ENCODE measurements around the gene RGMA. TPM values are rescaled to one million over a fixed set of nuclear protein-coding genes. Genes with fewer than 3 reads are reported as not detected.

The RGMA gene
- total RNA-seq, 1 donor from 2014 or later: 5.7 TPM

- H3K4me1 Mint-ChIP-seq (ENCODE audit: unreplicated experiment): peaks cover 25% of the 10 kb centered on the region
- peaks cover 66% of the 10 kb centered on the region for H3K36me3 Mint-ChIP-seq (ENCODE audit: low read depth, unreplicated experiment)
- TF ChIP-seq CTCF (IDR thresholded peaks at IDR 0.05; ENCODE audit: unreplicated experiment): no peak
- H3K27ac Mint-ChIP-seq (ENCODE audit: unreplicated experiment): peak overlapping the region; percentile 39
- H3K9me3 Mint-ChIP-seq (ENCODE audit: unreplicated experiment): no peaks in the 10 kb centered on the region
- H3K27me3 Mint-ChIP-seq (ENCODE audit: unreplicated experiment): peaks cover 9% of the 10 kb centered on the region
- no peak for DNase-seq (ENCODE audit: low spot score)
- H3K4me3 Mint-ChIP-seq (ENCODE audit: unreplicated experiment): peak overlapping the region; percentile 60
Measured at GRCh38 chr15:93024716-93025624, 64.0 kb downstream of the RGMA start.

- DNase-seq (ENCODE audit: low spot score): no peak
- Mint-ChIP-seq H3K4me3 (ENCODE audit: unreplicated experiment) (peak overlapping the region; percentile 60), H3K27me3 (ENCODE audit: unreplicated experiment) (peaks cover 4% of the 10 kb centered on the region), H3K27ac (ENCODE audit: unreplicated experiment) (no peak overlapping the region), H3K36me3 (ENCODE audit: low read depth, unreplicated experiment) (peaks cover 70% of the 10 kb centered on the region), H3K4me1 (ENCODE audit: unreplicated experiment) (peaks cover 25% of the 10 kb centered on the region), H3K9me3 (ENCODE audit: unreplicated experiment) (no peaks in the 10 kb centered on the region)
- TF ChIP-seq CTCF (IDR thresholded peaks at IDR 0.05; ENCODE audit: unreplicated experiment): no peak
Measured at GRCh38 chr15:93024293-93024692, 64.7 kb downstream of the RGMA start.

- Mint-ChIP-seq H3K36me3 (ENCODE audit: low read depth, unreplicated experiment) (peaks cover 73% of the 10 kb centered on the region), H3K27me3 (ENCODE audit: unreplicated experiment) (peaks cover 4% of the 10 kb centered on the region), H3K9me3 (ENCODE audit: unreplicated experiment) (no peaks in the 10 kb centered on the region), H3K27ac (ENCODE audit: unreplicated experiment) (no peak overlapping the region), H3K4me1 (ENCODE audit: unreplicated experiment) (peaks cover 22% of the 10 kb centered on the region), H3K4me3 (ENCODE audit: unreplicated experiment) (no peak overlapping the region)
- TF ChIP-seq CTCF (IDR thresholded peaks at IDR 0.05; ENCODE audit: unreplicated experiment): no peak
- DNase-seq (ENCODE audit: low spot score): no peak
Measured at GRCh38 chr15:93020976-93021772, 67.8 kb downstream of the RGMA start.

- Mint-ChIP-seq H3K4me1 (ENCODE audit: unreplicated experiment) (peaks cover 14% of the 10 kb centered on the region), H3K27ac (ENCODE audit: unreplicated experiment) (peak overlapping the region; percentile 9), H3K36me3 (ENCODE audit: low read depth, unreplicated experiment) (peaks cover 73% of the 10 kb centered on the region), H3K9me3 (ENCODE audit: unreplicated experiment) (no peaks in the 10 kb centered on the region), H3K4me3 (ENCODE audit: unreplicated experiment) (no peak overlapping the region), H3K27me3 (ENCODE audit: unreplicated experiment) (peaks cover 5% of the 10 kb centered on the region)
- no peak for TF ChIP-seq CTCF (IDR thresholded peaks at IDR 0.05; ENCODE audit: unreplicated experiment)
- DNase-seq (ENCODE audit: low spot score): no peak
Measured at GRCh38 chr15:93019971-93020370, 69.0 kb downstream of the RGMA start.
